GM21737 (cell line): ENCODE data around the gene APCDD1L.

Source experiments
- ATAC-seq: cut with Tn5 transposase; IDR thresholded peaks from one replicate; pipeline ENCODE4 v1.9.1; 2021; ENCODE audit warnings: mild to moderate bottlenecking, moderate library complexity; ENCODE audit not compliant: unreplicated experiment

Gene APCDD1L

DNA sequence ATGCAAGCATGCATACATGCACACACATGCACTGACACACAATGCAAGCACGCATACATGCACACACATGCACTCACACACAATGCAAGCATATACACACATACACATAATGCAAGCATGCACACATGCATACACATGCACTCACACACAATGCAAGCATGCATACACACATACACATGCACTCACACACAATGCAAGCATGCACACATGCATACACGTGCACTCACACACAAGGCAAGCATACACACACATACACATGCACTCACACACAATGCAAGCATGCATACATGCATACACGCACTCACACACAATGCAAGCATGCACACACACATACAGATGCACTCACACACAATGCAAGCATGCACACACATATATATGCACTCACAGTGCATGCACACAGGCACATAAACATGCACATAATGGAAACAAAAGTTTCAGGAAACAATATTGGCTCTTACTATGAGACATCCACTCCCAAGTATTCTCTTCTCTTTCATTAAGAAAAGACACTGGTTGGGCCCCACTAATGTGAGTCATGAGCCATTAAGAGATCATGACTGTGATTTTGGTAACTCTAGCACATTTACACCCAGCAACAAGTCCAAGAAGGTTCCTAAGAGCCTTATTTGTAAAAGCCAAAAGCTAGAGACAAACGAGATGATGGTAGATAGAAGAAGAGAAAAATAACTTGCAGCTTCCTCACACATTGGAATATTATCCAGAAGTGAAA is 22.2 kb downstream of the APCDD1L start:
- ATAC-seq, result no peak

DNA sequence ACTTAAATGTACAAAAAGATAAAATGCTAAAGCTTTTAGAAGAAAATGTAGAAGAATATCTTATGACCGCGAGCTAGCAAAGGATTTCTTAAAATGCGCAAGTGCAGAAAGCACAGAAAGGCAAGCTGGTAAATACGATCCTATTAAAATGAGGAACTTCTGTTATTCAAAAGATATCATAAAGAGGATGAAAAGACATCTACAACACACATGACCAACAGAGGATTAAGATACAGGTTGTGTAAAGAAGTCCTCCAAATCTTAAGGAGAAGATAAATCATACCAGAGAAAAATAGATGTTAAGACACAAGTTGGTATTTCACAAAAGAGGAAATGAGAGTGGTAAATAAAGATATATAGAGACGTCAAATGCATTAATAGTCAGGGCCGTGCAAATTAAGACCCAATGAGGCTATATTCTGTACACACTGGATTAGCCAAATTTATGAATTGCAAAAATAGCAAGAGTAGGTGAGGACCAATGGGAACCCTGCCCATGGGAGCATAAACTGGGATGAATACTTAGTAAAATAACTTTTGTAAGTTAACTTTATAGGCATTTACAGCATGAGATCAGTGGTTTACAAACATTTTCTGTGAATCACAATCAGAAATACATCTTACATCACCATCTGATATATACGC is 23.0 kb downstream of the APCDD1L start:
- ATAC-seq, result no peak

DNA sequence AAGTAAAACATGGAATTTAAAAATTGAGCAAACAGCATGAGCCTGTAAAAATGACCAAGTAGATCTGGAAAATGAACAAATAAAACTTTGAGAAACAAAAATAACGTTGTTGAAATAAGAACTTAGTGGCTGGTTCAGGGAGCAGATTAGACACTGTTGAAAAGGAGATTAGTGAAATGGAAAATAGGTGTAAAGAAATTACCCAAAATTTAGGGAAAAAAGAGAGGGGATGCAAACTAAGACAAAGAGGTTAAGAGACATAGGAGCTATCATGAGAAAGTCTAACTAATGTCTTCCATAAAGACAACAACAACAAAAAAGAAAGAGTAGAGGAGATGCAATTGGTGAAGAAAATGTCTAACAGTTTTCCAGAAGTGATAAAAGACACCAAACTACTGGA is 29.0 kb downstream of the APCDD1L start:
- ATAC-seq, result no peak

DNA sequence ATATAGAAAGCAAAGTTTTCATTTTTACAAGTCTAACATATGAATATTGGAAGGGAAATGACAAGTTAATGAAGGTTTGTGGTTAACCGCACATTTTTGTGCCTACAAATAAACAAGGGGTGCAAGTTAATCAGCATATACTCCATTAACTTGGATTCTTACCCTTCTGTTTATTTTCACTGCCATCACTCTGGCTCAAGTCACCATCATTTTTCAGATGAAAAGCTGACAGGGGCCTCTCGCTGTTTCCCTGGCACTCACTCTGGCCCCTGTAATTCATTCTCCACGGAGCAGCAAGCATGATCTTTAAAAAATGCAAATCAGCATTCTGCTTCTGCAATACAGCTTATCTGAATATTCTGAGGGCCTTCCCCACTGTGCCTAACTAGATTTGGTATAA is 29.8 kb downstream of the APCDD1L start:
- no peak for ATAC-seq

DNA sequence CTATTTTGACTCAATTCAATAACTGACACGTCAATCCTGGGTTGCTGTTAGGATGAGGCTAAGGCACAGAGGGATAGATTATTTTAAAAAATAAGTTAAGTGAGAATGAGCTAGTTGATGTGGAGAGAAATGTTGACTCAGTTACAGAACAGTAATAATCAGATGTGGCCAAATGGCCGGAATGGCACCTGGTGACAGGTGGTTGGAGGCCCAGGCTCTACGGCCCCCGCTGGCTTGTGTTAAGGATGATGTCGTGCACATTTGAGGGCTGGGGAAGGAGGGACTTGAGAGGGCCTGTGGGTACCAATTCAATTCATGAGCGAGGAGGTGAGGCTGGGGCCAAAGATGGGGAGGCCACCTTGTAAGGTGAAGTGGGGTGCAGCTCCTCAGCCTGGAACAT is 31.7 kb downstream of the APCDD1L start:
- ATAC-seq, result no peak

DNA sequence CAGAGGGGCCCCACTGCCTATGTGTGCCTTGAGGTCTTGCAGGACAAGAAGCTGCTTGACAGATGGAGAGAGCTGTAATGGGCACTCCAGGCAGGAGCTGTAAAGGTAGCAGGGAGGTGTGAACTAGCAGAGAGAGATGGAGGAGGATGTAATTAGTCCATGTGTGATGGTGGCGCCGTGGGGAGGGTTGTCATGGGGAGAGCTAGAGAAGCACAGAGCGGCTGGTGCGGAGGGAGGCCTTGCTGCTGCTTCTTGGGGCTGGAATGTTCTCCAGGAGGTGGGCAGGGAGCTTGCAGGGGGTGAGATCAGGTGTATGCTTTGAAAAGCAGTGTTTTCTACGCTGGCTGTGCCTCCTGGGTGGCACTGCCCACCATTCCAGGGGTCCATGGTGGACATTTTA is 32.1 kb downstream of the APCDD1L start:
- ATAC-seq, result no peak

GRCh38 chr20:58482416-58482815 is 32.8 kb downstream of the APCDD1L start:
- no peak for ATAC-seq

DNA sequence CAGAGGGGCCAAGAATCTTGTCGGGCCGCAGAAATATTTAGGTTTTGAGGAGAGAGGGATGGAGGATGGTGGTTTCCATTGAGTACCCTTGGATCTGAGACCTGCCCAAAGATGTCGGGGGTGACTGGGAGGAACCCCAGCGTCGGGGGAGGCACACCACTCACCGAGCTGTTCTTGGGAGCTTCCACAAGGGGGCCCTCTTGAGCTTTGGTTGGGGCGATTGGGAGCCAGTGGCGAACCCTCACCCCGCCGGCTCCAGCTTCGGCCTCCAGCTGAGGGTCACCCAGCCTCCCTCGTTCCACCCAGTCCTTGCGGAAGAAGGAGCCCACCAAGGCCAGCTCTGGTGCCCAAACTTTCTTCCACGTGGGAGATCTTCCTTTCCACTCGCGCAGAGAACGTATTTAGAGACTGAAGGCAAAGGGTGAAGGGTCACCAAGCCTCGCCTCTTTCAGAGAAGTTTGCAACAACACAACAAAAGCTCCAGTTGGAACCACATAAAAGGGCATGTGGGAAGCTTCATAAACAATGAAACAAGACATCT is 33.6 kb downstream of the APCDD1L start:
- ATAC-seq, result no peak

DNA sequence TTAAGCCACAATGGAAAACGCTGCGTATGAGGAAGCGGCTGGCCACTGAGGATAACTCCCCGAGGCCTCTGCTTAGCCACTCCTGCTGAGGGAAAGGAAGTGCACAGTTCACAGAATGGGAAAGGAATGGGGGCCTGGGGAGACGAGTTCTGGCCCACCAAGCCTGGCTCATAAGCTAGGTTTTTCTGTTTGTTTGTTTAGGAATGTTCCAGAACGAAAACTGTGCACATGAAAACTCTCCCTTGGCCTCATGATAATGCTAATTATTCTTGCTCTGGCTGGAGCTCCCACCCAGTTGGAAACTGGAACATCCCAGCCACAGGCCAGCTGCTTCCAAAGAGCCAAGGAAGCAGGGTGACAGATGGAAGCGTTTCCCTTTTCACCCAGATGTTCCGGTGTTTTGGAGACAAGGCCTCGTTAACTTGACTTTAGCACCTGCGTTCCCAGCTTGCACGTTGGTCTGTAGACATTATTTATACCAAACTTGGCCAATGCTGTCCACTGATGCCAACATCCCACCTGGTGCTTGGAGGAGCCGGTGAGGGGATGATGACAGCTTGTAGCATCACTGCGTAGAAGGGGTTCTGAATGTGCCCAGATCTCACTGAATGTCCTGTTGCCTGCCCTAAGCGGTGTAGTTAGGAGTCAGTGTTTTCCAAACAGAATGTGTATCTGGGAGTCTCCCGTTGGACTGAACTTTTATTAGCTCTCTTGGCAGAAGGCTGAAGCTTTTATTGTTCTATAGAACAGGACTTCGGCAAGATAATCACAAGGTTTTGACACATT is 34.5 kb downstream of the APCDD1L start:
- ATAC-seq, result no peak

GRCh38 chr20:58479726-58480440 is 35.3 kb downstream of the APCDD1L start:
- no peak for ATAC-seq

- no peak for ATAC-seq
These were observed 36.9 kb downstream of the APCDD1L start for GRCh38 chr20:58478141-58478805.

- no peak for ATAC-seq
These were observed 39.7 kb downstream of the APCDD1L start for GRCh38 chr20:58475466-58475865.

GRCh38 chr20:58473453-58474425 is 41.5 kb downstream of the APCDD1L start:
- ATAC-seq, result no peak

DNA sequence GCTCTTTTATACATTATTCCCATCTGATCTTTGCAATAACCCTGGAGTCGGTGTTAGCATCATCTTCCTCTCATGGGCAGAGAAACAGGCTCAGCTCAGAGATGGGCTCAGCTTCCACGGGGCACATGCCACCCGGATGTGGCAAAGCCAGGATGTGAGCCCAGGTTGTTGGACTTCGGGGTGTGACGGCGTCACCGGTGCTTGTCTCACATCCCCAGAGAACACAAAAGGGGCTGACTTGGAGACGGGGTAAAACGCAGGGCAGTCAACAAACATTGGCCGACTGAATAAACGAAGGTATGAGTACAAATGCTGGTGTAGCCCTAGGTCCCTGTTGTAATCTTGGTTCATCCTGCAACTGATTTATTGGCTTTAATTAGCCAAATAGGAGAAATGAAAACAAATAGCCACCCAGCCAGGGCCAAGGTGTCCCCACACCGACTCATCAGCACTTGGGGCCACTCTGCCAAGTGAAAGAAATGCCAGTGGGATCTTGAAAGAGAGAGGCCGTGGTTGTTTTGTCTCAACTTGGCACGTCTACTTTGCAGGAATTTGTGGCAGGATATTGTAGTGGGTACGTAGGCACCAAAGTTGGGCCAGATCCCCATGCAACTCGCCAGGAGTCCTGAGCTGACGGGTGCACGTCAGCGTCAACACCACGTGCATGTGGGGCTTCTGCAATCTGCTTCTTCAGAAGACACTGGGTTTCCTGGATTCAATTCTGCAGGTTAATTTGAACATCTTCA is 42.8 kb downstream of the APCDD1L start:
- no peak for ATAC-seq

GRCh38 chr20:58471193-58472164 is 43.7 kb downstream of the APCDD1L start:
- no peak for ATAC-seq

DNA sequence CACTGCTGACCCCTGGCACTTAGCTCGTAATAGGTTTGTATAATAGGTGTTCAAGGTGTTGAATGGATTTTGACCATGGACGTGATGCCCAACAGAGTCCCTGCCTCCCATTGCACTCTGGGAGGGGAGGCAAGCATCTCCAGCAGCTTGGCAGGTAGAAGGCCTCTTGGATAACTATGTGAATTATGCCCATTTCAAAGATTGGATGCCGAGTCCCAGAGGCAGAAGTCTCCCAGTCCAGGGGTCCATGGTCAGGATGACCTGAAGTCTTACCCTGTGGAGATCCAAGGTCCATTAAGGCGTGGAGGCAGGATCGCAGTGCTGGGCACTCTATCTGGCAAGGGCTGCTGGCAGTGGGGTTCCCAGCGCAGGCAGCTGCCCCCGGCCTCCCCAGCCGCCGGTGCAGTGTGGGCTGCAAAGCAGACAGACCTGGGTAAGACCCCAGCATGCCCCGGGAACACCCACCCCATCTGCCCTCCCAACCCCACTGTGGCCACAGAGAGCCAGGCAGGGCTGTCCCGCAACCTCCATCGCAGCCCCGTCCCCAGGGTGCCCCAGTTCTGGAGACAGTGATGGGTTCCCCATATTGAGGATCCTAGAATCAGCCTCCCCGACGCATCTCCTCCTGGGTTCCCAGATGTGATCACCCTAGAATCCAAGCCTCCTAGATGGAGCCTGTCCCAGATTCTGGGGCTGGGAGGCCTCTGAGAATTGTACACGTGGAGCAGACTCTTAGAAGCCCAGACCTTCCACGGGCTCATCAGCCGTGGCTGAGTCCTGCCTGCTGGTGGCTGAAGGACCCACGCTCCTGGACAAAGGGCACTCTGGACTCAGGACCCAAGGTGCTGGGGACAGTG is 44.6 kb downstream of the APCDD1L start:
- ATAC-seq, result no peak

DNA sequence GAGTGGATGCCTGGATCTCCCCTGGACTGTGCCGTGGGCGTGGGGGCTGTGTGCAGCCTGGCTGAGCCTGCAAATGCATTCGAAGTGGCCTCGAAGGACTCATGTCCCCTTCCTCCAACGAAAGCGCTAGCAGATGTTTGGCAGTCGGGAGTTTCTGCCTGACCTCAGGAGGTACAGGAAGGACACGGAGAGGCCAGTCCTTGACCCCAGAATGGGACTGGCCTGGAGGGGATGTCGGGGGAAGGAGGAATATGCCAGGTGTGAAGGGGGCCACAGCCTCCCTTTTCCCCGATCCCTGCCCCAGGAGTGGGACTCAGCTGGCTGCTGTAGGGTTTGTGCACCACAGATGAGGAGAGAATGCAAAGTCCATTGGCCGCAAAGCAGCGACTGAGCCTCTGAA is 45.6 kb downstream of the APCDD1L start:
- no peak for ATAC-seq
